GM20431 (cell line): Measurements from ENCODE around the gene EPS8L3.

Experiments
- in situ Hi-C: fragments of 300-500 bp; cut with MseI, MboI; formaldehyde crosslinking; loops from one replicate; pipeline ENCODE4 v1.15.0; 2020; ENCODE audit warnings: low sequenced_read_pairs; ENCODE audit not compliant: unreplicated experiment

The EPS8L3 gene

DNA sequence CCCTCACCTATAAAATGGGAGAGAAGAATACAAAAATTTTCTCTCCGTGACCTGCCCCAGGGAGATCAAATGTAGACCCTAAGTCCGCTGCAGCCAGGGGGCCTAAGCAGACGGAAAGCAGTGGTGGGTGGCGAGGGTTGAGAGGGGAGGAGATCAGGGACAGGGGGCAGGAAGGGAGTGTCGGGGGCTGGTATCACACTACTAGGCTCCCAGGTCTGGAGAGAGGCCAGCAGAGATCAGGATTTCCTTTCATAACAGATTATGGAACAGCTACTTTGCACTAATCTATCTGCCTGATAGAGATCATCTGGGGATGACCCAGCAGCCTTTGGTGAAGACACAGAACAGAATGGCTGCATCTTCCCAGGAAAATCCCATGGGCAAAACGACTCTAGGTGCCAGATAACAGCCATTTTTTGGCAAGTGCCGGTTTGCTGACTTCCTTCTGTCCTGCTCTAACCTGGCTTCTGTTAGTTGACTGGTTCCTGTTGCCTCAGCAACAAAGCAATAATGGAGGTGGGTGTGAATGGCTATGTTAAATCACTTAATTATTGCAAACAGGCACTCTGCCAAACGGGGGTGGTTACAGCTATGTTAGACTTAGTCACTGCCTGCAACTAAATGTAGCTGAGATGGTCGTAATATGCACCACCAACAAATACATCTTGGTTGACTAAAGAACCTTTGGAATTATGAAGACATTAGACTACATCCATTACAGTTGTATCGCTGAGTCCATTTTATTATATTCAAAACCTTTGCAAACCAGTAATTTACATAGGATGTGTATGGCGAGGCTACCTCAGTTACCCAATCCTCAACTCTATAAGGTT is 30.0 kb upstream of the EPS8L3 start:
- in situ Hi-C loops = no loop called here

GRCh38 chr1:109793089-109793485 is 29.4 kb upstream of the EPS8L3 start:
- in situ Hi-C loops = no loop called here

GRCh38 chr1:109792056-109792831 is 28.5 kb upstream of the EPS8L3 start:
- in situ Hi-C loops = no loop called here

- in situ Hi-C loops = no loop called here
Measured at GRCh38 chr1:109791495-109792043, 27.8 kb upstream of the EPS8L3 start.

DNA sequence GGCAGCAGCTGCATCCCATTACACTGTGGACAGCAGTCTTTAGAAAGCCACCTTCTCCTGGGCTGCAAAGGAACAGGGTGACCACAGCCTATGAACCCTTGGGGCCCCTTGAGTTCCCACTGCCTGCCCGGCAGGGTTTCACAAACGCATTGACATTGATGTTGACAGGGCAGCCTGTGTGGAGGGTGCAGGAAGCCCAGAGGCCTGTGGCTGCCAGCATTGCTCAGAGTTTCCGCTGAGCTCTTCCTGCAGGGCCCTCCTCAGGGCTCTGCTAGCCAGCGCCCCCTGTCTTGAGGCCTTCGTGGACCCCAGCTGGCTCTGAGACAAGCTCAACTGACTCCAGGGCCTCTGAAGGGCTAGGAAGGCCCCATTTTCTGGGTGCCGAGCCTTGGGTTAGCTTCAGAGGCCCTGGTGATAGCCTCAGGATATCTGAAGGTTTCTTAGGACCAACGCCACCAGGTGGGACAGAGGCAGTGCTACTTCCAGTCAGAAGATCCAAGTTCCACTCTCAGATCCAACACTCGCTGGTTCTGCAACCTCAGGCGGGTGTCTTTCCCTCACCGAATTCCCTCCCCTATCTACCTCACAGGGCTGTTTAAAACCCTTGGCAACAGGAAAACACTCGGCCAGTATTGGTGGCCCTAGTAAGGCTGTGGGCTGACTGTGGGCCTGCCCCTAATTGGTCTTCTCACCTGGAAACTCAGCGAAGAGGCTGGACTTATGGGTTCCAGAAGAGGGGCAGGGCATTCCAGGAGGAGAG is 27.2 kb upstream of the EPS8L3 start:
- in situ Hi-C loops = no loop called here

GRCh38 chr1:109790329-109790728 is 26.6 kb upstream of the EPS8L3 start:
- in situ Hi-C loops = no loop called here

- in situ Hi-C loops = no loop called here
Measured at GRCh38 chr1:109789551-109790180, 25.9 kb upstream of the EPS8L3 start.

GRCh38 chr1:109788695-109789521 is 25.2 kb upstream of the EPS8L3 start:
- in situ Hi-C loops = no loop called here

DNA sequence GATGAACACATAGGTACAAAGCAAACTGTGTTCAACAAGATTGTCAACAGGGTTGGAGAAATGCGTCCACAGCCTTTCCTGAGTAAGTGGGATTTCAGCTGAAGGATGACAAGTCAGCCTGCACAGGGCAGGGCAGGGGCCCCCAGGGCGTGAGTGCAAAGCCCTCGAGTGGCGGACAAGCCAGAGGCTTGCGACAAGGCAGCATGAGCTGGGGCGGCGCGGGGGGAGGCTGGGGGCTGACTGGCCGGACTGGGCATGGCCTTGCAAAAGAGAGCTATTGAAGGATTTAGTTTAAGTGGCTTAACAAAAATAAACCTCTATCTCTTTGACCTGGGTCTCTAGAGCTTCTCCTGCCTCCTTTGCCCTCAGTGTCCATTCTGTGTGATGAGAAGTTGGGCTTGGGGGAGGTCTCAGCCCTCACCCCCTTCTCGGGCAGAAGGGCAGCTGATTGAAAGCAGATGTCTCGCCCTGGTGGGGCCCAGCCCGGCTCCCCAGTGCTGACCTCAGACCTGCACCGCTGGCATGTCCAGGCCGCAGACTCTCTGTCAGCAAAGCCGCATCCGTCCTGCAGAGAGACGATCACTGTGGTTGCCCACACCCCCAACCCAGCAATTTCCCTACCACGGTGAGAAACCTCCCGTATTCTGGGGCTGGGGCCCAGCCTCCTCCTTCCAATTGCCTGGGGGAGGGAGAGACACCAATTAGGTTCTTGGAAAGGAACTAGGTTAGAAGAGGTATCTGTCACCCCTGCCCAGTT is 24.3 kb upstream of the EPS8L3 start:
- in situ Hi-C loops = no loop called here

DNA sequence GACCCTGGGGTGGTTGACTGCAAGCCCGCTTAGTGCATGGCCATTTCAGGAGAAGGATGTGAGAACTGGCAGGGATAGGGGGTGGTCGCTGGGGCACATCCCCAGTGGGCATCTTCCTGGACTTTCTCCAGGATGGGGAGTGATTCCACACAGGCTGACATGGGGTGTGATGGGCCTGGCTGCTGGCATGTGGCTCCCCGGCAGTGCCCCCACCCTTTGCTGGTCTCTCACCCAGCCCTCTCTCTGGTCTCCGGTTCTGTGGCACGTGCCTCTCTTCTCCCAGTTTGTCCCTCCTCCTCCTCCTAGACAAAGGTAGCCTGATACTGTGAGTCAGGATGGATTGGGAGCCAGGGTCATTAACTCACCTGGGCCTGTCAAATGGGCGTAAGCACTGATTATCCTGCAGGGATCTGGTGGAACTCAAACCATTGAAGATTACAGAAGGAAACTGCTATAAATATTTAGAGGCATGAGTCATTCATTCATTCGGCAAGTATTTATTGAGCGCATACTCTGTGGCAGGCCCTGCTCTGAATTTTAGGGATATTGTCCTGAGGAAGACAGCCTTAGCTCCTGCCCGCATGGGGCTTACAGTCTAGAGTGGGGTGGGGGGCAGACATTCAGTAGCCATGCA is 23.6 kb upstream of the EPS8L3 start:
- in situ Hi-C loops = no loop called here

- in situ Hi-C loops = no loop called here
Measured at GRCh38 chr1:109786531-109787021, 22.9 kb upstream of the EPS8L3 start.

DNA sequence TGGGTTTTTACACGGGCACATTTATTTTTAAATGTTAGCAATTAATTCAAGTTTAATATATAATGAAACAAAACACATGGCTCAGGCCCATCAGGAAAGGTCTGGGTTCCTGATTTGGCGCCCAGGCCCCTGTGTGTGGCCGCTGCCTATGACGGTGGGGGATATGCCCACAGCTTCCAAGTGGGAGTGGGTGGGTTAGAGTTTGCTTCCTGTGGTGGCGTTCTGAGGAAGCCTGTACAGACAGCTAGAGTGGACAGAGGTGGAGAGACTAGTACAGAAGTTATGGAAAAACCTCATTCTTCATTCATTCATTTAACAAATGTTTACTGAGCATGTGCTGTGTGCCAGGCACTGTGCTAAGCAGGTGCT is 22.4 kb upstream of the EPS8L3 start:
- in situ Hi-C loops = no loop called here

DNA sequence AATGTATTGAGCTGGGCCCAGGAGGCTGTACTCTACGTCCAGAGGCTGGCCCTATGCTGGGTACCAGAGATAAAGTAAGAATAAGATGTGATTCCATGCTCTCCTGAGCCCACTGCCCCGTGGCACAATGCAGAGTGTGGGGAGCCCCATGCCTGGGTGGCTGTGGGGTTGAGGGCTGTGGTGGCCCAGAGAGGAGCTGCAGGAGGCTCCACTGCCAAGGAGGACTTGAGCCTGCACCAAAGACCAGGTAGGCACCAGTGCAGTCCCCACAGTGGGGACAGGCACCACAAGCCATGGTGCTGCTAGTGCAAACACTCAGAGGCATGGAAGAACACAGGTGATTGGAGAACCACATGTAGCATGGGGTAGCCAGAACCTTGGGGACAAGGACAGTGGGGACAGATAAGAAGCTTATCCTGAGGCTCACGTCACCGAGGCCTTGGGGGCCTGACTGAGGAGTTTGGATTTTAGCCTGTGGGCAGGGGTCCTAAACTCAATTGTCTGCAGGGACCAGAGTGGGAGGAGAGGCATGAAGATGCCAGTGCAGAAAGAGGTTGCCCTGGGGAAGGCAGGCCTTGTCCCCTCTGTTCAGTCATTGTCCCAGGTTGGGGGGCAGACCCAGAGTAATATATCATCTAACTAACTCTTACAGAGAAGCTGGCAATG is 21.9 kb upstream of the EPS8L3 start:
- in situ Hi-C loops = no loop called here

GRCh38 chr1:109784551-109785252 is 21.0 kb upstream of the EPS8L3 start:
- in situ Hi-C loops = no loop called here

- in situ Hi-C loops = no loop called here
Measured at GRCh38 chr1:109783436-109783835, 19.7 kb upstream of the EPS8L3 start.

- in situ Hi-C loops = no loop called here
Measured at GRCh38 chr1:109782927-109783326, 19.2 kb upstream of the EPS8L3 start.

DNA sequence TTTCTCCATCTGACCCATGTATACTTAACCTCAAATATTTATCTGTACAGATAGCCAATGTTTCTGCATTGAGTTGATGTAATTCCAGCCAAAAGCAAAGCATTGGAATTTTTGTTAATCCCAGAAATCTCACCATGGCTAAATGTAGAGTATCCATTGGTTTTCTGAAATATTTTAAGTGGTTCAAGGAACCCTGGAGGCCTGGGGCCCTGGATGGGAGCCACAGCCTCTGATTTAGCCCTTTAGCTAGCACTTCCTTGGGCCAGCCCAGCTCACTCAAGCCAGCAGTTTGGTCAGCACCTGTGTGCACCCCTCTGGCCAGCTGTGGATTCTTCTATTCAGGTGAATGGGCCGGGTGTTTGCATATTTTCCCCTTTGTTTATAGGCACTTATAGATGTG is 18.8 kb upstream of the EPS8L3 start:
- in situ Hi-C loops = no loop called here
